Caco-2 (cell line): ENCODE data around the gene SUPT16H. TPM values are rescaled to one million over a fixed set of nuclear protein-coding genes. Genes with fewer than 3 reads are reported as not detected.

Experiments used
- BruUV-seq: library from RNA; stranded (reverse); fragments of 400-500 nt; replicated peaks from 2 replicates; lab custom pipeline; 2021; lab: Mats Ljungman, UMichigan
- CTCF ChIA-PET: fragments of 300-600 bp; sonication (Branson Sonifier 250); formaldehyde crosslinking; loops from one replicate; lab custom pipeline; 2022; ENCODE audit warnings: antibody characterized with exemption; lab: Charles Lee
- POLR2A ChIA-PET: fragments of 300-600 bp; sonication (Branson Sonifier 250); formaldehyde crosslinking; loops from one replicate; lab custom pipeline; 2022; ENCODE audit warnings: antibody characterized with exemption; lab: Charles Lee
- DNase-seq, 2 experiments: peaks; one replicate each; pipeline versions ENCODE4 v3.0.0 to v3.0.0-alpha.2; 2020 to 2022
- H3K27me3 ChIP-seq: replicated peaks from 2 replicates; pipeline ENCODE4 v1.6.0; 2011; ENCODE audit warnings: low read length; ENCODE audit not compliant: control insufficient read depth, insufficient read depth
- H3K36me3 ChIP-seq: 2 replicates; pipeline ENCODE4 v1.5.1; 2011; ENCODE audit warnings: low read length; ENCODE audit not compliant: control insufficient read depth, insufficient read depth
- H3K4me1 ChIP-seq: fragments of 250-450 bp; sonication (Bioruptor Pico); 2 replicates; pipeline ENCODE4 v1.5.1; 2020; ENCODE audit warnings: mild to moderate bottlenecking
- H3K4me3 ChIP-seq: 2 replicates; pipeline ENCODE4 v1.5.1; 2011; ENCODE audit warnings: low read depth, mild to moderate bottlenecking, control low read depth, low read length
- H3K9me3 ChIP-seq: fragments of 250-450 bp; sonication (Bioruptor Pico); 2 replicates; pipeline ENCODE4 v1.5.1; 2020; ENCODE audit warnings: mild to moderate bottlenecking, moderate library complexity
- H3K27ac Mint-ChIP-seq: one replicate; pipeline ENCODE4 v1.8.0; 2022; ENCODE audit warnings: mixed read lengths; ENCODE audit not compliant: unreplicated experiment
- H3K27me3 Mint-ChIP-seq: one replicate; pipeline ENCODE4 v1.8.0; 2022; ENCODE audit warnings: mixed read lengths; ENCODE audit not compliant: insufficient read depth, unreplicated experiment
- H3K36me3 Mint-ChIP-seq: one replicate; pipeline ENCODE4 v1.8.0; 2022; ENCODE audit warnings: mild to moderate bottlenecking, mixed read lengths; ENCODE audit not compliant: insufficient read depth, unreplicated experiment
- H3K4me1 Mint-ChIP-seq: one replicate; pipeline ENCODE4 v1.8.0; 2022; ENCODE audit warnings: low read depth, mixed read lengths; ENCODE audit not compliant: unreplicated experiment
- H3K4me3 Mint-ChIP-seq: one replicate; pipeline ENCODE4 v1.8.0; 2022; ENCODE audit warnings: mild to moderate bottlenecking, moderate library complexity, mixed read lengths; ENCODE audit not compliant: unreplicated experiment
- H3K9me3 Mint-ChIP-seq: one replicate; pipeline ENCODE4 v1.8.0; 2022; ENCODE audit warnings: mixed read lengths; ENCODE audit not compliant: unreplicated experiment
- intact Hi-C: fragments of 100-400 bp; cut with micrococcal nuclease; formaldehyde crosslinking; loops from one replicate; pipeline ENCODE4 v1.10.0; 2022; ENCODE audit not compliant: unreplicated experiment
- total RNA-seq: library from RNA; stranded (reverse); gene quantifications from 2 replicates; pipeline ENCODE4 v1.2.3, GENCODE V29; 2022
- TF ChIP-seq, protein P1 (sequence below), 2 experiments: fragments of 200-600 bp in 1 of 2; IDR thresholded peaks; 1 replicate in 1 of 2; 2 replicates in 1 of 2; pipeline versions ENCODE4 v1.5.1 to v1.8.0; 2011 to 2022; ENCODE audit warnings: antibody characterized with exemption in 1 of 2, control low read depth in 1 of 2, inconsistent platforms in 1 of 2, low read depth in 1 of 2, low read length in 1 of 2, mild to moderate bottlenecking in 1 of 2, moderate library complexity in 1 of 2; ENCODE audit not compliant: insufficient read depth in 1 of 2, severe bottlenecking in 1 of 2, unreplicated experiment in 1 of 2

Gene SUPT16H
- total RNA-seq, 1 experiment from 2014 or later, result 118 TPM

DNA sequence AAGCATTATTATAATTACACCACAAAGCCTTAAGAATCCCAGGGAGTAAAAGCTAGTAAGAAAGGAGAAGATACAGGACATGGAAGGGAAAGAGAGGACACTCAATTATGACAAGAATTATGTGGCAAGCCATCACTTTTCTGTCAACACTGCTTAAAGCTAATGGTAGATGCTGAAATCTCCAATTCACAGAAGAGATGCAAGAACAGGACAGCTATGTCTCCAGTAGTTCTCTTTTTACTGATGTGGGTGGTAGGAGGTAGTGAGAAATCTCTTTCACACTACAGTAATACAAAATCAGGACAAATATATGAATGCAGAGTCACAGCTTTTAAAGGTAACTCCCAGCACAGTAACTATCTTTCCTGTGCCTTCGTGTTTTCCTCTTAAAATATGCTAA is 42.9 kb upstream of the SUPT16H start:
- no peak for DNase-seq
- Histone ChIP-seq H3K4me3 (no peak overlapping the region), H3K36me3 (peaks cover 4% of the 10 kb centered on the region), H3K4me1 (no peaks in the 10 kb centered on the region), H3K9me3 (no peaks in the 10 kb centered on the region), H3K27me3 (no peaks in the 10 kb centered on the region)
- no peaks in the 10 kb centered on the region for H3K4me1 Mint-ChIP-seq
- no peak overlapping the region for H3K27ac Mint-ChIP-seq
- ChIA-PET POLR2A (no interaction called here), CTCF (no interaction called here)
- TF ChIP-seq, protein P1, sequence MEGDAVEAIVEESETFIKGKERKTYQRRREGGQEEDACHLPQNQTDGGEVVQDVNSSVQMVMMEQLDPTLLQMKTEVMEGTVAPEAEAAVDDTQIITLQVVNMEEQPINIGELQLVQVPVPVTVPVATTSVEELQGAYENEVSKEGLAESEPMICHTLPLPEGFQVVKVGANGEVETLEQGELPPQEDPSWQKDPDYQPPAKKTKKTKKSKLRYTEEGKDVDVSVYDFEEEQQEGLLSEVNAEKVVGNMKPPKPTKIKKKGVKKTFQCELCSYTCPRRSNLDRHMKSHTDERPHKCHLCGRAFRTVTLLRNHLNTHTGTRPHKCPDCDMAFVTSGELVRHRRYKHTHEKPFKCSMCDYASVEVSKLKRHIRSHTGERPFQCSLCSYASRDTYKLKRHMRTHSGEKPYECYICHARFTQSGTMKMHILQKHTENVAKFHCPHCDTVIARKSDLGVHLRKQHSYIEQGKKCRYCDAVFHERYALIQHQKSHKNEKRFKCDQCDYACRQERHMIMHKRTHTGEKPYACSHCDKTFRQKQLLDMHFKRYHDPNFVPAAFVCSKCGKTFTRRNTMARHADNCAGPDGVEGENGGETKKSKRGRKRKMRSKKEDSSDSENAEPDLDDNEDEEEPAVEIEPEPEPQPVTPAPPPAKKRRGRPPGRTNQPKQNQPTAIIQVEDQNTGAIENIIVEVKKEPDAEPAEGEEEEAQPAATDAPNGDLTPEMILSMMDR (IDR thresholded peaks at IDR 0.05; ENCODE audit: insufficient read depth in 1 of 2, low read depth in 1 of 2, low read length in 1 of 2, severe bottlenecking in 1 of 2, unreplicated experiment in 1 of 2), result no peak
- H3K27me3 Mint-ChIP-seq, result no peaks in the 10 kb centered on the region
- no peaks in the 10 kb centered on the region for H3K9me3 Mint-ChIP-seq
- peaks cover 70% of the 10 kb centered on the region for H3K36me3 Mint-ChIP-seq
- intact Hi-C loops, result no loop called here
- no TSS peak for BruUV-seq
- no peak overlapping the region for H3K4me3 Mint-ChIP-seq

DNA sequence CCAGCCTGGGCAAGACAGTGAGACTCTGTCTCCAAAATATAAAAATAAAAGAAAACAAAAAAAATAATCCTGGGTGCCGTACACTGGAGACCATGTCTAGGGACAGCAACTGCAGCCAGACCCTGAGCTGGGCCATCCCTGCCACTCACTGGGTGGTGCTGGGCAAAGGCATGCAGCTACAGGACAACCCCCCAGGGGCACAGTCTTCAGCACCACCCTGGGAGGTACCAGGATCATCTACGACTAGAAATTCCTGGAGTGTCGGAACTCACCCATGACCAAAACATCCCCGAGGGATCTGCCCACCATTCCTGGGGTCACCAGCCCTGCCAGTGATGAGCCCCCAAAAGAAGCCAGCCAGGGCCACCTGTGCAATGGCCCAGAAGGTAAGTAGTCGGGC is 35.7 kb upstream of the SUPT16H start:
- no peak overlapping the region for H3K4me3 ChIP-seq
- peaks cover 2% of the 10 kb centered on the region for H3K36me3 ChIP-seq
- DNase-seq, result no peak
- Mint-ChIP-seq H3K27ac (no peak overlapping the region), H3K9me3 (no peaks in the 10 kb centered on the region), H3K36me3 (peaks cover 60% of the 10 kb centered on the region), H3K27me3 (no peaks in the 10 kb centered on the region), H3K4me1 (no peaks in the 10 kb centered on the region), H3K4me3 (no peak overlapping the region)
- no peaks in the 10 kb centered on the region; the same call in 1 of the 2 replicates for H3K9me3 ChIP-seq
- intact Hi-C loops, result no loop called here
- BruUV-seq, result no TSS peak
- ChIA-PET CTCF (no interaction called here), POLR2A (no interaction called here)
- H3K4me1 ChIP-seq, result no peaks in the 10 kb centered on the region
- TF ChIP-seq, protein P1 (IDR thresholded peaks at IDR 0.05; ENCODE audit: insufficient read depth in 1 of 2, low read depth in 1 of 2, low read length in 1 of 2, severe bottlenecking in 1 of 2, unreplicated experiment in 1 of 2), result no peak
- H3K27me3 ChIP-seq, result no peaks in the 10 kb centered on the region

DNA sequence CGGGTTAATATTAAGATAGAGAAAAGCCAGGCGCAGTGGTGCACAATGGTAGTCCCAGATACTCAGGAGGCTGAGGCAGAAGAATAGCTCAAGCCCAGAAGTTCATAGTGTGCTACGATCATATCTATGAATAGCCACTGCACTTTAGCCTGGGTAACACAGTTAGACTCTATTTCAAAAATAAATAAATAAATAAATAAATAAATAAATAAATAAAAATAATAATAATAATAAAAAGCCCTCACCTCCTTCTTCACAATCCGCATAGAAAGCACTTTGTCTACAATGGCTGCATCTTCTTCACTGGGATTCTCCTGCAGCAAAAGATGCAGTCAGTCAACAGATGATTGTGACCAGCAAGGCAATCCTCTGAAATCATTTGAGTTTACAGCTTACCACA is 31.5 kb upstream of the SUPT16H start:
- H3K4me3 ChIP-seq, result no peak overlapping the region
- no peaks in the 10 kb centered on the region for H3K27me3 ChIP-seq
- Mint-ChIP-seq H3K4me3 (no peak overlapping the region), H3K36me3 (peaks cover 68% of the 10 kb centered on the region), H3K9me3 (no peaks in the 10 kb centered on the region), H3K27me3 (no peaks in the 10 kb centered on the region), H3K4me1 (no peaks in the 10 kb centered on the region), H3K27ac (no peak overlapping the region)
- H3K36me3 ChIP-seq, result peaks cover 2% of the 10 kb centered on the region
- ChIA-PET POLR2A (no interaction called here), CTCF (no interaction called here)
- no peaks in the 10 kb centered on the region; the same call in 1 of the 2 replicates for H3K9me3 ChIP-seq
- DNase-seq, result no peak
- no peaks in the 10 kb centered on the region for H3K4me1 ChIP-seq
- intact Hi-C loops, result no loop called here
- TF ChIP-seq, protein P1 (IDR thresholded peaks at IDR 0.05; ENCODE audit: insufficient read depth in 1 of 2, low read depth in 1 of 2, low read length in 1 of 2, severe bottlenecking in 1 of 2, unreplicated experiment in 1 of 2), result no peak
- no TSS peak for BruUV-seq
